GM12872 (cell line): ENCODE measurements around the gene EYA2.

ENCODE experiments used
- TF ChIP-seq, protein P1 (sequence below): IDR thresholded peaks from 3 replicates; pipeline ENCODE4 v1.5.1; 2011; ENCODE audit warnings: low read depth, mild to moderate bottlenecking, low read length, moderate library complexity; ENCODE audit not compliant: insufficient read depth

EYA2 gene

DNA sequence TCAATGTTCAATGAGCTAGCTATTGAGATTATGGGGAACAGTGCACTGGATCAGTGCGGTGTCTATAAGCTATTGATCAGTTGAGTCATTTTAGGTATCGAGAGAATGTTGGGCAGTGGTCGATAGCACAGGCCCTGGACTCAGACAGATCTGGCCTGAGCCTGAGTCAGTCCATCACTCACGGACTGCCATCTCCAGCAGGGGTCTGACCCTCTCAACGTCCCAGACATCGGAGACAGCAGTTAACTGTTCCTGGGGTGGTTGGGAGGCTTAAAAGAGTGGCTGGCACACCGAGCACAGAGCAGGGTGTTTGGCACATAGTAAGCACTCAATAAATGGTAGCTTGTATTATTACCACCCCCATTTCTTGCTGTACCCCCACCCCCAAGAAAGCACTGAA, 9.3 kb downstream of the EYA2 start:
- TF ChIP-seq, protein P1, sequence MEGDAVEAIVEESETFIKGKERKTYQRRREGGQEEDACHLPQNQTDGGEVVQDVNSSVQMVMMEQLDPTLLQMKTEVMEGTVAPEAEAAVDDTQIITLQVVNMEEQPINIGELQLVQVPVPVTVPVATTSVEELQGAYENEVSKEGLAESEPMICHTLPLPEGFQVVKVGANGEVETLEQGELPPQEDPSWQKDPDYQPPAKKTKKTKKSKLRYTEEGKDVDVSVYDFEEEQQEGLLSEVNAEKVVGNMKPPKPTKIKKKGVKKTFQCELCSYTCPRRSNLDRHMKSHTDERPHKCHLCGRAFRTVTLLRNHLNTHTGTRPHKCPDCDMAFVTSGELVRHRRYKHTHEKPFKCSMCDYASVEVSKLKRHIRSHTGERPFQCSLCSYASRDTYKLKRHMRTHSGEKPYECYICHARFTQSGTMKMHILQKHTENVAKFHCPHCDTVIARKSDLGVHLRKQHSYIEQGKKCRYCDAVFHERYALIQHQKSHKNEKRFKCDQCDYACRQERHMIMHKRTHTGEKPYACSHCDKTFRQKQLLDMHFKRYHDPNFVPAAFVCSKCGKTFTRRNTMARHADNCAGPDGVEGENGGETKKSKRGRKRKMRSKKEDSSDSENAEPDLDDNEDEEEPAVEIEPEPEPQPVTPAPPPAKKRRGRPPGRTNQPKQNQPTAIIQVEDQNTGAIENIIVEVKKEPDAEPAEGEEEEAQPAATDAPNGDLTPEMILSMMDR = no peak

DNA sequence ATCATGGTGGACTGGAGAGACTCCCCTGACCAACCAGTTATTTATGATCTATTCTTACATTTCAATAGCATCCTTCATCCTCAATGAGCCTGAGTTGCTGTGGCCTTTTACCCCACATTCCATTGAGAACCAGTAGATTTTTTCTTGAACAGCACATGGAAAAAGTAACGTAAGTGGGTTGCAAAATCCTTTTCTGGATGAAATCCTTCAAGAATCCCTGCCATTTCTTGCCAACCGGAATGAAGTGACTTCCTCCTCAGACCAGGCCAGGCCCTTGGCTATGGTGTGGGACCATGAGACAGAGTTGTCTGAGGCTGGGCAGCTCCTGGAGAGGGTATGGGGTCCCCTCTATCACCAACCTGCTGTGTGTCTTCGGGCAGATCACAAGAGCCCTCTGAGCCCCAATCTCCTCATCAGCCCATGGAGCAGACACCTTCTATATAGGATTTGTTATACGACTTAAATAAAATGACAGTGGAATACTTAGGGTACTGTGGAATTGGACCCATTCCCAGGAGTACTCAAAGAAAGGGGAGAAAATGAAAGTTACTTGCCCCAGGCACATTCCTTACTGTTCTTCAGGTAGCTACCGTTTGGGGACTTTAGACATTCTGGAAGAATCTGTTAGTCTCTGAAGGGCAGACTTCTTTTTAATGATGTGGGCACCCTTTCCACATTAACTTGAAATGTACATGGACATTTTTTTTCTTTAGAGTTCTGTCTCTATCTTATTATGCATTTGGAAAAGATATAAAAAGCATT, 10.9 kb downstream of the EYA2 start:
- TF ChIP-seq, protein P1 = no peak

DNA sequence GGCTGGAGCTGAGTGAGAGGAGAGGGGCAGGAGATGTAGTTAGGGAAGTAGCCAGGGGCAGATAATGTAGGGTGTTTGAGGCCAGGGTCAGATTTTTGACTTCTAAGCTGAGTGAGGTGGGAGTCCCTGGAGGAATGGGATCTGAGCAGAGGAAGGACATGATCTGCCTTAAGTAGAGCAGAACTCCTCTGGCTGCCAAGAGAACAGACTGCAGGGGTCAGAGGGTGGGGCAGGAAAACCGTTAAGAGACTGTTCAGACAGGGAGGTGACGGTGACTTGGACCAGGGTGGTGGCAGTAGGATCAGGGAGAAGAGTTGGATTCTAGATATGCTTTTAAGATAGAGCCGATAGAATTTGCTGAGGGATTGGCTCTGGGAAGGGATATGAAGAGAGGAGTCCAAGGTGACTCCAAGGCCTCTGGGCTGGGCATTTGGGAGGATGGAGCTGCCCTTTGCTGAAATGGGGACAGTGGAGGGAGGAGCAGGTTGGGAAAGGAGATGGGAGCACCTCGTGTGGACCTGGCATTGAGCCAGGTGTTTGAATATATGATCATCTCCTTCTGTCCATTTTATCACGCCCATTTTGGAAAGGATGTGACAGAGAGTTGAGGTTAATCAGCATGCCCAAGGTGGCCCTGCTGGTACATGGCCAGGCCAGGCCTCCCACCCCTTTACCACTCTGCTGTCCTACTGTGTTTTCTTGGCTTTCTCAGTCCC, 18.8 kb downstream of the EYA2 start:
- TF ChIP-seq, protein P1 = no peak

DNA sequence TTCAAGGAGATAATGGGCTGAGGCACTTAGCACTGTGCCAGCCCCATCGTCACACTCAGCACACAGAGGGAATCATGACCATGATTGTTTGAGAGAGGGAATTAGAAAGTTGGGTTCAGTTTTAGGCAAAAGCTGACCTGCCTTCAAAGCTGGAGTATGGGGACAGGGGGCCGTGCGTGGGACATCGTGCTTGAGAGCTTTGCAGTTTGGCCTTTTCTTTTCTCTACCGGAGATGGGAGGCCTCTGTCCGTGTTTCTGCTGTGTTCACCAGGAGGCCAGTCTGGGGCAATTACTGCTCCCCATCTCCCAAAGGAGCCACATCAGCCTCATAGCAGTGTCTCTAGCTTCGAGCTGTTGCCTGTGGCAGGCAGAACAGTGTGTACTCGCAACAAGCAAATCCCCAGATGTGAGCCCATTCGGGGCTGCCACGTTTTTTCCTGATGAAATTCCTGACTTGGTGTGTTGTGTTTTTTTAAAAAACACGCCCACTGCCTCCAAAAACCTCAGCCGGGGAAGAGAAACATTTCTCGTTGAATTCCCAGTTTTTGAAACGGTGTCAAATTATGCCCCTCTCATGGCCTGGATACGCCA, 20.2 kb downstream of the EYA2 start:
- TF ChIP-seq, protein P1 = no peak

DNA sequence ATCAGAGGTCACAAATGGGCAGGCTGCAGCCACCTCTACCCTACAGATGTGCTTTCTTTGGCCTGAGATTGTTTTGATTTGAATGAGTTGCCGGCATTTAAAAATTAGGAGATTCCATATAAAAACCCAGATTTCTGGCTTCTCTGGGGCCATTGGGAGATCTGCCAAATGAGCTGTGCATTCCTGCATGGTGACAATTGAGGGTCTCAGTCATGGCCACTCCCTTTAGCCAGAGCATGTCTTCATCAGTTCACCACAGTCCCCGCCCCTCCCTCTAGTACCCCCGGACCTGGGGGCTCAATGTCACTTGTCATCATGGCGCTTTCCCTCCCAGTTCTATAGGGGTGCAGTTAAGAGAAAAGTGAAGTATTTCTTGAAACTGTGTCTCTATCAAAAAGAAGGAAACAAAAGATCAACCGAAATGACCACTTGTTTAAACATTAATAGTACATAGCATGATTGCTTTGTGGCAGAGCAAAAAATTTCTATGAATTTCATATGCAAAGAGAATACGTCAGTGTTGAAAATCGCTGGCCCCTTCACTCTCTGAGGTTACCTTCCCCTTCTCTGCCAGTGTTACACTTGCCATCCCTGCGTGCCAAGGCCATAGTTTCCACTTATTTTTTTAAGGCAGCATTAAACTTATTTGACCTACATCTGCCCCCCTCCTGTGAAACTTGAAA, 21.1 kb downstream of the EYA2 start:
- TF ChIP-seq, protein P1 = no peak

DNA sequence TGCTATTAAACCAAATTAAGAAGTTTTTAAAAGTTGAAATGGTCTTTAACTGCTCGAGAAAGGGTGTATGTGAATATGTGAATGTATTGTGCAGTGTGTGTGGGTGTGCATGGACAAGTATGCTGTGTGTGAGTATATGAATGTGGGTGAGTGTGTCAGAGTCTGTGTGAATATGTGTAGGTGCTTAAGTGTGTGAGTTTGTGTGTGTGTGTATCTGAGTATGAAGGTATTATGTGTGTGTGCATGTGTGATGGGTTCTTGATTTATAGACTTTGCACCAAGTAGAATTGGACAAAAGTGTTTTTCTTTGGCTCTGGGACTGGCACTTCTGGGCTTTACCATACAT, 21.6 kb downstream of the EYA2 start:
- TF ChIP-seq, protein P1 = no peak

DNA sequence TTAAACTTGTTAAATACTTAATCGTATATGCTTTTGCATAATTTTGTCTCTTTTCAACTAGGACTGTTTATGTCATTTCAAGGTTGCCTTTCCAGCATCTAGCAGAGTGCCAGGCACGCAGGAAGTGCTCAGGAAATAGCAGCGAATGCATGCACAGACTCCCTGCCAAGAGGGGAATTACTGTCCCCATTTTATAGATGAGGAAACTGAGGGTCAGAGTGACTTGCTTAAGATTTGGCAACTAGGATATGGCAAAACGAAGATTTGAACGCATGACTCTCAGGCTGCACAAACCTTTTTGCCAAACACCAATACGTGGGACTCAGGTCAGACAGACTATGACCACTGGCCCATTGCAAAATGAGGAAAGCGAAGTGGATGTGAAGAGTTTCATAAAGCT, 22.5 kb downstream of the EYA2 start:
- TF ChIP-seq, protein P1 = no peak
